Forelimb muscle (tissue), 1 donor: Measurements from ENCODE around the gene CNTNAP1. TPM values are rescaled to one million over a fixed set of nuclear protein-coding genes. Genes with fewer than 3 reads are reported as not detected.
"Not testable (repeated sequence)": the region's sequence is repeated elsewhere in the genome, so short reads cannot be mapped to it uniquely, and the experiment has no call there.

ENCODE experiments used
- DNase-seq: peaks from one replicate; pipeline ENCODE4 v3.0.0-alpha.2; 2013; ENCODE audit warnings: low read depth
- polyA plus RNA-seq: library from polyadenylated mRNA; unstranded; fragments of 120-200 nt; gene quantifications from one replicate; pipeline ENCODE4 v1.2.1, GENCODE V29; 2013; ENCODE audit not compliant: insufficient read length

Gene CNTNAP1
- polyA plus RNA-seq, result 9.4 TPM

- DNase-seq, result no peak
Observed at GRCh38 chr17:42681976-42682721, at the start of gene CNTNAP1. Gene CNTNAP1, plus strand, starts transcription at chr17:42682531. Its CDS starts 299 bp downstream, at chr17:42682830.

- DNase-seq, result no peak
Observed at GRCh38 chr17:42632949-42633444, 49.3 kb upstream of the CNTNAP1 start.

- DNase-seq, result no peak
Observed at GRCh38 chr17:42639525-42640113, 42.7 kb upstream of the CNTNAP1 start.

- no peak for DNase-seq
Observed at GRCh38 chr17:42640121-42640520, 42.2 kb upstream of the CNTNAP1 start.

- DNase-seq, result no peak
Observed at GRCh38 chr17:42642336-42642735, 40.0 kb upstream of the CNTNAP1 start.

GRCh38 chr17:42647778-42648177 lies 34.6 kb upstream of the CNTNAP1 start:
- DNase-seq, result no peak

GRCh38 chr17:42651392-42651791 lies 30.9 kb upstream of the CNTNAP1 start:
- no peak for DNase-seq

- DNase-seq, result peak; percentile 74
Observed at GRCh38 chr17:42653179-42654124, 28.9 kb upstream of the CNTNAP1 start.

GRCh38 chr17:42655528-42655927 lies 26.8 kb upstream of the CNTNAP1 start:
- DNase-seq, result no peak

GRCh38 chr17:42657824-42658588 lies 24.3 kb upstream of the CNTNAP1 start:
- no peak for DNase-seq

GRCh38 chr17:42659079-42659931 lies 23.0 kb upstream of the CNTNAP1 start, which contains the start of gene TUBG2:
Gene TUBG2, plus strand, starts transcription at chr17:42659284. Its CDS starts 220 bp downstream, at chr17:42659504.
- peak; percentile 60 for DNase-seq

GRCh38 chr17:42659932-42660274 lies 22.4 kb upstream of the CNTNAP1 start:
- not testable (repeated sequence) for DNase-seq

GRCh38 chr17:42660692-42661345 lies 21.5 kb upstream of the CNTNAP1 start:
- no peak for DNase-seq

- no peak for DNase-seq
Observed at GRCh38 chr17:42665581-42666001, 16.7 kb upstream of the CNTNAP1 start.

GRCh38 chr17:42666126-42666525 lies 16.2 kb upstream of the CNTNAP1 start:
- not testable (repeated sequence) for DNase-seq

GRCh38 chr17:42667088-42667951 lies 15.0 kb upstream of the CNTNAP1 start:
- DNase-seq, result no peak

GRCh38 chr17:42669705-42669976 lies 12.7 kb upstream of the CNTNAP1 start:
- no peak for DNase-seq

- no peak for DNase-seq
Observed at GRCh38 chr17:42669977-42670788, 12.1 kb upstream of the CNTNAP1 start.
